ENCODE results near the gene MUC4. TPM values are rescaled to one million over a fixed set of nuclear protein-coding genes. Genes with fewer than 3 reads are reported as not detected.
A peak's percentile ranks its signal among the peaks of the same experiment; 100 is the strongest.

The MUC4 gene
- total and polyA plus RNA-seq, 9 of the 15 experiments (the other 6 are each of a cell fraction or from before 2014, with no cell fraction given), result under 0.01 to 0.21 (median 0.10) TPM; not detected in 4

DNA sequence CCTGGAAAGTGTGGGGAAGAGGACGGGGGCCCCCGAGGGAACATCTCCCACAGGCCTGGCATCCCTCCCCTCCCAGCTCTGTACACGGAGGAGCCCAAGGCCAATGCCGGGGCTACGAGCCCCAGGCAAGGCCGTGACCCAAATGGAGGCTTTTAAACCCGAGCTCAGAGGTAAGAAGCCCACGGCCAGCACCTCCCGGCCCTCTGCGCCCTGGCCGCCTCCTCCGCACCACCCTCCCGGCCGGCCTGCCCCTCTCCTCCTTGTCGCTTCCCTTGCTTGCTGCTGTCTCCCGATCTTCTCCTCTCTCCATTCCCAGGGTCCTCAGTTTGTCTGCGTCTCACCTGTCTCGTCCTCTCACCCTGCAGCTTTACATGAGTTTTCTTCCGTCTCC is 1.3 kb downstream of the MUC4 start:
- no peak overlapping the region for H3K4me3 ChIP-seq
- no peaks in the 10 kb centered on the region for H3K79me2 ChIP-seq (ENCODE audit: control insufficient read depth, insufficient read depth, low read length)
- peaks cover 15 to 48% of the 10 kb centered on the region in 2 experiments for H3K4me1 ChIP-seq (replicated peaks in 1 of 2; ENCODE audit: control insufficient read depth in 2 of 2, insufficient read depth in 2 of 2, low read length in 2 of 2)
- POLR2A ChIA-PET, result interaction anchor here (0.5 to 1.7 kb wide), 7 partner anchors 9 to 1417 kb away, joined by 3 to 8 read pairs (median 3); no protein-coding TSS in a partner anchor
- FAIRE-seq, result no peak
- peak overlapping the region in 1 of 2 experiments; percentile 70; a peak in 2 of 4 replicates for H3K9ac ChIP-seq (ENCODE audit: insufficient read depth in 1 of 2, low read depth in 2 of 2, low read length in 2 of 2)
- peaks cover 2% of the 10 kb centered on the region for H3K9me1 ChIP-seq (ENCODE audit: control insufficient read depth, insufficient read depth, low read length)
- intact Hi-C loops (cut with micrococcal nuclease) (no loop called here), in situ Hi-C loops (cut with MboI) (no loop called here)
- H2AFZ ChIP-seq (ENCODE audit: low read depth, low read length), result no peak overlapping the region
- DNase-seq (ENCODE audit: extremely low read depth in 1 of 4, low spot score in 3 of 4), result no peak
- BruUV-seq (replicated peaks), result no TSS peak
- no peaks in the 10 kb centered on the region for H3K36me3 ChIP-seq (ENCODE audit: control insufficient read depth, insufficient read depth, low read length)
- CTCF ChIA-PET (ENCODE audit: low intra/inter-chr PET ratio), result interaction anchor here (0.6 kb wide), 1 partner anchor 49 kb away, joined by 4 read pairs; no protein-coding TSS in a partner anchor
- H3K27ac ChIP-seq (ENCODE audit: extremely low read depth, low read depth, low read length), result no peak overlapping the region
- TF ChIP-seq, protein P1, sequence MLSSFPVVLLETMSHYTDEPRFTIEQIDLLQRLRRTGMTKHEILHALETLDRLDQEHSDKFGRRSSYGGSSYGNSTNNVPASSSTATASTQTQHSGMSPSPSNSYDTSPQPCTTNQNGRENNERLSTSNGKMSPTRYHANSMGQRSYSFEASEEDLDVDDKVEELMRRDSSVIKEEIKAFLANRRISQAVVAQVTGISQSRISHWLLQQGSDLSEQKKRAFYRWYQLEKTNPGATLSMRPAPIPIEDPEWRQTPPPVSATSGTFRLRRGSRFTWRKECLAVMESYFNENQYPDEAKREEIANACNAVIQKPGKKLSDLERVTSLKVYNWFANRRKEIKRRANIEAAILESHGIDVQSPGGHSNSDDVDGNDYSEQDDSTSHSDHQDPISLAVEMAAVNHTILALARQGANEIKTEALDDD (IDR thresholded peaks at IDR 0.05), result no peak
- TF ChIP-seq, protein P2, sequence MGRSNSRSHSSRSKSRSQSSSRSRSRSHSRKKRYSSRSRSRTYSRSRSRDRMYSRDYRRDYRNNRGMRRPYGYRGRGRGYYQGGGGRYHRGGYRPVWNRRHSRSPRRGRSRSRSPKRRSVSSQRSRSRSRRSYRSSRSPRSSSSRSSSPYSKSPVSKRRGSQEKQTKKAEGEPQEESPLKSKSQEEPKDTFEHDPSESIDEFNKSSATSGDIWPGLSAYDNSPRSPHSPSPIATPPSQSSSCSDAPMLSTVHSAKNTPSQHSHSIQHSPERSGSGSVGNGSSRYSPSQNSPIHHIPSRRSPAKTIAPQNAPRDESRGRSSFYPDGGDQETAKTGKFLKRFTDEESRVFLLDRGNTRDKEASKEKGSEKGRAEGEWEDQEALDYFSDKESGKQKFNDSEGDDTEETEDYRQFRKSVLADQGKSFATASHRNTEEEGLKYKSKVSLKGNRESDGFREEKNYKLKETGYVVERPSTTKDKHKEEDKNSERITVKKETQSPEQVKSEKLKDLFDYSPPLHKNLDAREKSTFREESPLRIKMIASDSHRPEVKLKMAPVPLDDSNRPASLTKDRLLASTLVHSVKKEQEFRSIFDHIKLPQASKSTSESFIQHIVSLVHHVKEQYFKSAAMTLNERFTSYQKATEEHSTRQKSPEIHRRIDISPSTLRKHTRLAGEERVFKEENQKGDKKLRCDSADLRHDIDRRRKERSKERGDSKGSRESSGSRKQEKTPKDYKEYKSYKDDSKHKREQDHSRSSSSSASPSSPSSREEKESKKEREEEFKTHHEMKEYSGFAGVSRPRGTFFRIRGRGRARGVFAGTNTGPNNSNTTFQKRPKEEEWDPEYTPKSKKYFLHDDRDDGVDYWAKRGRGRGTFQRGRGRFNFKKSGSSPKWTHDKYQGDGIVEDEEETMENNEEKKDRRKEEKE (IDR thresholded peaks at IDR 0.05; ENCODE audit: borderline replicate concordance in 1 of 2, control insufficient read depth in 1 of 2, low read depth in 2 of 2, low read length in 1 of 2), result no peak
- TF ChIP-seq TAF7 (tag; IDR thresholded peaks at IDR 0.05) (no peak), TEAD4 (IDR thresholded peaks at IDR 0.05; ENCODE audit: low read length) (no peak), TEAD4 (CRISPR knock-in tag; IDR thresholded peaks at IDR 0.05; ENCODE audit: borderline replicate concordance) (no peak), NR2F6 (CRISPR knock-in tag; IDR thresholded peaks at IDR 0.05) (no peak)
- TF ChIP-seq, protein P3, sequence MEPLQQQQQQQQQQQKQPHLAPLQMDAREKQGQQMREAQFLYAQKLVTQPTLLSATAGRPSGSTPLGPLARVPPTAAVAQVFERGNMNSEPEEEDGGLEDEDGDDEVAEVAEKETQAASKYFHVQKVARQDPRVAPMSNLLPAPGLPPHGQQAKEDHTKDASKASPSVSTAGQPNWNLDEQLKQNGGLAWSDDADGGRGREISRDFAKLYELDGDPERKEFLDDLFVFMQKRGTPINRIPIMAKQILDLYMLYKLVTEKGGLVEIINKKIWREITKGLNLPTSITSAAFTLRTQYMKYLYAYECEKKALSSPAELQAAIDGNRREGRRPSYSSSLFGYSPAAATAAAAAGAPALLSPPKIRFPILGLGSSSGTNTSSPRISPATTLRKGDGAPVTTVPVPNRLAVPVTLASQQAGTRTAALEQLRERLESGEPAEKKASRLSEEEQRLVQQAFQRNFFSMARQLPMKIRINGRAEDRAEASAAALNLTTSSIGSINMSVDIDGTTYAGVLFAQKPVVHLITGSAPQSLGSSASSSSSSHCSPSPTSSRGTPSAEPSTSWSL (CRISPR knock-in tag; IDR thresholded peaks at IDR 0.05; ENCODE audit: borderline replicate concordance), result no peak
- peaks cover 6 to 21% of the 10 kb centered on the region in 2 experiments; a peak in 2 of 5 replicates for H3K27me3 ChIP-seq (ENCODE audit: control insufficient read depth in 2 of 2, insufficient read depth in 2 of 2, low read length in 2 of 2)
- 42% methylated on average over 13 of the region's 19 CpGs for WGBS (ENCODE audit: insufficient coverage, low coverage, missing lambda C conversion rate)
- no peaks in the 10 kb centered on the region for H3K9me3 ChIP-seq (replicated peaks; ENCODE audit: control insufficient read depth, insufficient read depth, low read depth, low read length)
- no peaks in the 10 kb centered on the region for H4K20me1 ChIP-seq (replicated peaks; ENCODE audit: control insufficient read depth, insufficient read depth, low read length)
- ATAC-seq, result no peak
- H3K4me2 ChIP-seq (ENCODE audit: insufficient read depth, low read length), result no peak overlapping the region

Measured in K562 (cell line).